Measurements from ENCODE around the gene MAGI2. TPM values are rescaled to one million over a fixed set of nuclear protein-coding genes. Genes with fewer than 3 reads are reported as not detected.

Gene MAGI2
- total RNA-seq, 4 donors from 2014 or later: 7.8 to 44.7 (median 21.1) TPM

- peak; percentile 40 for ATAC-seq
- no peaks in the 10 kb centered on the region for H3K9me3 ChIP-seq
- no peaks in the 10 kb centered on the region for H3K27me3 ChIP-seq
- peak overlapping the region; percentile 29 to 38 for H3K4me3 ChIP-seq
- no peak overlapping the region for H3K27ac ChIP-seq
- H3K36me3 ChIP-seq: no peaks in the 10 kb centered on the region
- WGBS, 2 donors (ENCODE audit: low coverage in 1 of 2): 1 to 2% methylated on average over 16 of the region's 16 CpGs
- TF ChIP-seq EP300 (IDR thresholded peaks at IDR 0.05): no peak
- TF ChIP-seq, protein P1, sequence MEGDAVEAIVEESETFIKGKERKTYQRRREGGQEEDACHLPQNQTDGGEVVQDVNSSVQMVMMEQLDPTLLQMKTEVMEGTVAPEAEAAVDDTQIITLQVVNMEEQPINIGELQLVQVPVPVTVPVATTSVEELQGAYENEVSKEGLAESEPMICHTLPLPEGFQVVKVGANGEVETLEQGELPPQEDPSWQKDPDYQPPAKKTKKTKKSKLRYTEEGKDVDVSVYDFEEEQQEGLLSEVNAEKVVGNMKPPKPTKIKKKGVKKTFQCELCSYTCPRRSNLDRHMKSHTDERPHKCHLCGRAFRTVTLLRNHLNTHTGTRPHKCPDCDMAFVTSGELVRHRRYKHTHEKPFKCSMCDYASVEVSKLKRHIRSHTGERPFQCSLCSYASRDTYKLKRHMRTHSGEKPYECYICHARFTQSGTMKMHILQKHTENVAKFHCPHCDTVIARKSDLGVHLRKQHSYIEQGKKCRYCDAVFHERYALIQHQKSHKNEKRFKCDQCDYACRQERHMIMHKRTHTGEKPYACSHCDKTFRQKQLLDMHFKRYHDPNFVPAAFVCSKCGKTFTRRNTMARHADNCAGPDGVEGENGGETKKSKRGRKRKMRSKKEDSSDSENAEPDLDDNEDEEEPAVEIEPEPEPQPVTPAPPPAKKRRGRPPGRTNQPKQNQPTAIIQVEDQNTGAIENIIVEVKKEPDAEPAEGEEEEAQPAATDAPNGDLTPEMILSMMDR (IDR thresholded peaks at IDR 0.05): no peak
- TF ChIP-seq POLR2A (IDR thresholded peaks at IDR 0.05): no peak
- TF ChIP-seq POLR2AphosphoS5 (IDR thresholded peaks at IDR 0.05): no peak
- H3K4me1 ChIP-seq: peaks cover 0 to 30% (median 6%) of the 10 kb centered on the region in 3 donors
Measured at GRCh38 chr7:78770422-78771410, 682.8 kb downstream of the MAGI2 start.

- no peak for ATAC-seq
- no peaks in the 10 kb centered on the region for H3K9me3 ChIP-seq
Measured at GRCh38 chr7:78769481-78770101, 683.9 kb downstream of the MAGI2 start.

GRCh38 chr7:78768859-78769258, 684.6 kb downstream of the MAGI2 start:
- Histone ChIP-seq H3K4me3 (peak overlapping the region; percentile 43 to 45), H3K4me1 (peaks cover 0 to 30% (median 6%) of the 10 kb centered on the region in 3 donors), H3K27me3 (no peaks in the 10 kb centered on the region), H3K36me3 (no peaks in the 10 kb centered on the region), H3K27ac (no peak overlapping the region), H3K9me3 (no peaks in the 10 kb centered on the region)
- ATAC-seq: peak; percentile 41
- TF ChIP-seq EP300 (IDR thresholded peaks at IDR 0.05): no peak
- TF ChIP-seq POLR2AphosphoS5 (IDR thresholded peaks at IDR 0.05): no peak
- TF ChIP-seq, protein P1 (IDR thresholded peaks at IDR 0.05): peak in 1 of 4 experiments; percentile 12
- 0 to 15% methylated on average over 4 to 6 of the region's 6 CpGs for WGBS, 2 donors (ENCODE audit: low coverage in 1 of 2)

More at GRCh38 chr7:78769481-78770101, 683.9 kb downstream of the MAGI2 start:
- H3K4me1 ChIP-seq: peaks cover 0 to 30% (median 6%) of the 10 kb centered on the region in 3 donors
- H3K27me3 ChIP-seq: no peaks in the 10 kb centered on the region
- H3K36me3 ChIP-seq: no peaks in the 10 kb centered on the region
- TF ChIP-seq POLR2A (IDR thresholded peaks at IDR 0.05): no peak
- TF ChIP-seq EP300 (IDR thresholded peaks at IDR 0.05): no peak
- TF ChIP-seq, protein P1 (IDR thresholded peaks at IDR 0.05): no peak
- no peak for TF ChIP-seq POLR2AphosphoS5 (IDR thresholded peaks at IDR 0.05)
- peak overlapping the region in 1 of 4 donors; percentile 12 for H3K27ac ChIP-seq
- peak overlapping the region; percentile 43 to 45 for H3K4me3 ChIP-seq
- 0 to 6% methylated on average over 10 of the region's 12 CpGs for WGBS, 2 donors (ENCODE audit: low coverage in 1 of 2)

DNA sequence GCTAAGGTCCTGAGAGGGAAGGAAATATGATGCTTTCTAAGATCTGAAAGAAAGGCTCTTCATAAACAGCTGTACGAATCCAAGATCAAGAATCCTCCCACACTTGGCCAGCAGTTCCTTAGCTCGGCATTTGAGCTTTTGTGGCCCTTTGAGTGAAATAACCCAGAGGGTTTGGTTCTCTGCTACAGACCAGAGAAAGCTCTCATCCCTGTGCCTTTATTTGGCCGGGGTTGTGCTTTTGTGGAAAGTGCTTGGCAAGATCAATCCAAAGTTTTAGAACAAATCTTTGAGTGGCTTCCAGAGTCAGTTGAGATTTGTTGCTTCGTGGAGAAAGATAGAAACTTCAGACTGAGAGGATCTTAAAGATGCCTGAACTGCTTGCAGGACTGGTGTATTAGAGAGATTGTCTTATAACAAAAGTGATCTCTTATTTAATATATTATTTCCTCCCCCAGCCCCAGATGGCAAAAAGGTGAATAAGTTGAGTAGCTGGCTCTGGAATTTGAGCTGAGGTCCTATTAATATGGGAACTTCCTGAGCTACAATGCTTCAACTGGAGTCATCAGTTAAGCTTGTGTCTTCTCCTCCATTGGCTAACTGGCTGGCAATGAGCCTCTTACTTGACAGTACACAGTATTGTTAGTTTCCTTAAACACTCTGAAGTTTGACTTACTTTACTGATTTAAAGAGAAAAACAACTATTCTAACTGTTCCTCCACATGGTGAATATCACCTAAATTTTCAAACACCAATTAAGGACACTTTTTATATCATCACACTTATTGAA, 687.3 kb downstream of the MAGI2 start:
- no peak for ATAC-seq
- 47 to 50% methylated on average over 3 of the region's 4 CpGs for WGBS, 2 donors (ENCODE audit: low coverage in 1 of 2)
- H3K27me3 ChIP-seq: no peaks in the 10 kb centered on the region
- peak overlapping the region in 3 of 4 donors; percentile 13 to 43 (median 32) for H3K27ac ChIP-seq
- peaks cover 0 to 27% (median 4%) of the 10 kb centered on the region in 3 donors for H3K4me1 ChIP-seq
- TF ChIP-seq POLR2A (IDR thresholded peaks at IDR 0.05) (no peak), EP300 (IDR thresholded peaks at IDR 0.05) (no peak), POLR2AphosphoS5 (IDR thresholded peaks at IDR 0.05) (no peak)
- TF ChIP-seq, protein P1 (IDR thresholded peaks at IDR 0.05): no peak
- no peaks in the 10 kb centered on the region for H3K9me3 ChIP-seq
- no peak overlapping the region for H3K4me3 ChIP-seq
- H3K36me3 ChIP-seq: no peaks in the 10 kb centered on the region
